MM.1S (cell line): ENCODE measurements around the gene SLC23A2.

Source experiments
- DNase-seq: peaks from one replicate; pipeline ENCODE4 v3.0.0-alpha.2; 2015
- H2AFZ ChIP-seq: fragments of 300-600 bp; sonication (generic); 2 replicates; pipeline ENCODE4 v1.6.0; 2016; ENCODE audit warnings: antibody characterized with exemption, low read length
- H3F3A ChIP-seq: fragments of 300-600 bp; sonication (generic); 2 replicates; pipeline ENCODE4 v1.6.1; 2016; ENCODE audit warnings: mild to moderate bottlenecking, antibody characterized with exemption, low read length, moderate library complexity, mixed read lengths; ENCODE audit not compliant: insufficient read depth
- H3K27ac ChIP-seq: fragments of 300-600 bp; sonication (generic); 2 replicates; pipeline ENCODE4 v1.5.1; 2016; ENCODE audit warnings: mild to moderate bottlenecking, low read length
- H3K27me3 ChIP-seq: fragments of 300-600 bp; sonication (generic); replicated peaks from 2 replicates; pipeline ENCODE4 v1.6.0; 2016; ENCODE audit warnings: low read length; ENCODE audit not compliant: insufficient read depth
- H3K36me3 ChIP-seq: fragments of 300-600 bp; sonication (generic); replicated peaks from 2 replicates; pipeline ENCODE4 v1.6.1; 2016; ENCODE audit warnings: mild to moderate bottlenecking, low read length, mixed read lengths; ENCODE audit not compliant: insufficient read depth
- H3K4me1 ChIP-seq: fragments of 300-600 bp; sonication (generic); 2 replicates; pipeline ENCODE4 v1.6.1; 2016; ENCODE audit warnings: low read length, mixed read lengths
- H3K4me2 ChIP-seq: fragments of 300-600 bp; sonication (generic); 2 replicates; pipeline ENCODE4 v1.6.0; 2016; ENCODE audit warnings: low read depth, low read length
- H3K4me3 ChIP-seq: fragments of 300-600 bp; sonication (generic); 2 replicates; pipeline ENCODE4 v1.5.1; 2016; ENCODE audit warnings: low read length, mixed read lengths
- H3K79me2 ChIP-seq: fragments of 300-600 bp; sonication (generic); 2 replicates; pipeline ENCODE4 v1.6.1; 2016; ENCODE audit warnings: mixed run types, low read length, mixed read lengths
- H3K9ac ChIP-seq: fragments of 300-600 bp; sonication (generic); 2 replicates; pipeline ENCODE4 v1.6.1; 2016; ENCODE audit warnings: low read length, mixed read lengths
- H3K9me2 ChIP-seq: fragments of 300-600 bp; sonication (generic); replicated peaks from 2 replicates; pipeline ENCODE4 v1.6.1; 2016; ENCODE audit warnings: mild to moderate bottlenecking, low read length, mixed read lengths; ENCODE audit not compliant: insufficient read depth
- H3K9me3 ChIP-seq: fragments of 300-600 bp; sonication (generic); replicated peaks from 2 replicates; pipeline ENCODE4 v1.6.1; 2016; ENCODE audit warnings: mild to moderate bottlenecking, low read length, mixed read lengths; ENCODE audit not compliant: insufficient read depth
- H4K20me1 ChIP-seq: fragments of 300-600 bp; sonication (generic); 2 replicates; pipeline ENCODE4 v1.6.1; 2016; ENCODE audit warnings: mild to moderate bottlenecking, low read length, moderate library complexity, mixed read lengths; ENCODE audit not compliant: insufficient read depth
- CTCF ChIP-seq: fragments of 300-600 bp; sonication (generic); IDR thresholded peaks from 2 replicates; pipeline ENCODE4 v1.5.1; 2016; ENCODE audit warnings: antibody characterized with exemption, low read length, mixed read lengths
- EZH2 ChIP-seq: fragments of 300-600 bp; sonication (generic); optimal IDR thresholded peaks from 2 replicates; pipeline ENCODE3; 2017; ENCODE audit warnings: low read depth, mild to moderate bottlenecking, antibody characterized with exemption, low read length, mixed read lengths
- EZH2phosphoT487 ChIP-seq: fragments of 300-600 bp; sonication (generic); IDR thresholded peaks from 2 replicates; pipeline ENCODE4 v1.6.1; 2018; ENCODE audit warnings: antibody characterized with exemption, low read length

SLC23A2 gene

GRCh38 chr20:4867051-4867450 is 134.3 kb downstream of the SLC23A2 start:
- TF ChIP-seq EZH2phosphoT487 (no peak), CTCF (no peak), EZH2 (no peak)
- Histone ChIP-seq H3K4me1 (no peaks in the 10 kb centered on the region), H2AFZ (no peak overlapping the region), H3K36me3 (no peaks in the 10 kb centered on the region), H3K9me2 (no peaks in the 10 kb centered on the region), H3F3A (no peaks in the 10 kb centered on the region), H3K4me2 (no peak overlapping the region), H3K79me2 (no peaks in the 10 kb centered on the region), H3K9me3 (no peaks in the 10 kb centered on the region), H3K4me3 (no peak overlapping the region), H3K27ac (no peak overlapping the region), H3K9ac (no peak overlapping the region), H4K20me1 (no peaks in the 10 kb centered on the region), H3K27me3 (no peaks in the 10 kb centered on the region)
- DNase-seq, result no peak

- no peak overlapping the region for H2AFZ ChIP-seq
- no peaks in the 10 kb centered on the region for H4K20me1 ChIP-seq
- no peak overlapping the region for H3K27ac ChIP-seq
- no peak overlapping the region for H3K4me3 ChIP-seq
- no peaks in the 10 kb centered on the region for H3K36me3 ChIP-seq
- DNase-seq, result no peak
- TF ChIP-seq EZH2 (no peak), CTCF (no peak), EZH2phosphoT487 (no peak)
- no peaks in the 10 kb centered on the region for H3K27me3 ChIP-seq
- no peaks in the 10 kb centered on the region for H3K79me2 ChIP-seq
- no peaks in the 10 kb centered on the region for H3K4me1 ChIP-seq
- H3K9me3 ChIP-seq, result no peaks in the 10 kb centered on the region
- no peak overlapping the region for H3K9ac ChIP-seq
- H3K4me2 ChIP-seq, result no peak overlapping the region
- H3F3A ChIP-seq, result no peaks in the 10 kb centered on the region
- no peaks in the 10 kb centered on the region for H3K9me2 ChIP-seq
Measured at GRCh38 chr20:4866429-4866828, 134.9 kb downstream of the SLC23A2 start.

- H3K9ac ChIP-seq, result no peak overlapping the region
- H3K27ac ChIP-seq, result no peak overlapping the region
- no peaks in the 10 kb centered on the region for H3K9me3 ChIP-seq
- no peaks in the 10 kb centered on the region; the same call in 1 of the 2 replicates for H3K36me3 ChIP-seq
- no peak for TF ChIP-seq CTCF
- TF ChIP-seq EZH2phosphoT487, result no peak
- TF ChIP-seq EZH2, result no peak
- no peak overlapping the region for H3K4me3 ChIP-seq
- H3K4me1 ChIP-seq, result no peaks in the 10 kb centered on the region
- no peak overlapping the region for H3K4me2 ChIP-seq
- H4K20me1 ChIP-seq, result no peaks in the 10 kb centered on the region
- no peak overlapping the region for H2AFZ ChIP-seq
- H3K27me3 ChIP-seq, result no peaks in the 10 kb centered on the region
- no peaks in the 10 kb centered on the region for H3F3A ChIP-seq
- H3K9me2 ChIP-seq, result no peaks in the 10 kb centered on the region
- H3K79me2 ChIP-seq, result no peaks in the 10 kb centered on the region
- DNase-seq, result no peak
Measured at GRCh38 chr20:4864311-4864752, 137.0 kb downstream of the SLC23A2 start.
